Measurements from ENCODE around the gene LENG1.

- TF ChIP-seq, protein P1, sequence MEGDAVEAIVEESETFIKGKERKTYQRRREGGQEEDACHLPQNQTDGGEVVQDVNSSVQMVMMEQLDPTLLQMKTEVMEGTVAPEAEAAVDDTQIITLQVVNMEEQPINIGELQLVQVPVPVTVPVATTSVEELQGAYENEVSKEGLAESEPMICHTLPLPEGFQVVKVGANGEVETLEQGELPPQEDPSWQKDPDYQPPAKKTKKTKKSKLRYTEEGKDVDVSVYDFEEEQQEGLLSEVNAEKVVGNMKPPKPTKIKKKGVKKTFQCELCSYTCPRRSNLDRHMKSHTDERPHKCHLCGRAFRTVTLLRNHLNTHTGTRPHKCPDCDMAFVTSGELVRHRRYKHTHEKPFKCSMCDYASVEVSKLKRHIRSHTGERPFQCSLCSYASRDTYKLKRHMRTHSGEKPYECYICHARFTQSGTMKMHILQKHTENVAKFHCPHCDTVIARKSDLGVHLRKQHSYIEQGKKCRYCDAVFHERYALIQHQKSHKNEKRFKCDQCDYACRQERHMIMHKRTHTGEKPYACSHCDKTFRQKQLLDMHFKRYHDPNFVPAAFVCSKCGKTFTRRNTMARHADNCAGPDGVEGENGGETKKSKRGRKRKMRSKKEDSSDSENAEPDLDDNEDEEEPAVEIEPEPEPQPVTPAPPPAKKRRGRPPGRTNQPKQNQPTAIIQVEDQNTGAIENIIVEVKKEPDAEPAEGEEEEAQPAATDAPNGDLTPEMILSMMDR (IDR thresholded peaks at IDR 0.05): no peak
- TF ChIP-seq POLR2A (IDR thresholded peaks at IDR 0.05): no peak
Observed at GRCh38 chr19:54125713-54126112, 33.8 kb downstream of the LENG1 start.
